ENCODE measurements around the gene MYO19.

Gene MYO19

GRCh38 chr17:36553459-36553858 is 18.8 kb upstream of the MYO19 start:
- TF ChIP-seq, protein P1, sequence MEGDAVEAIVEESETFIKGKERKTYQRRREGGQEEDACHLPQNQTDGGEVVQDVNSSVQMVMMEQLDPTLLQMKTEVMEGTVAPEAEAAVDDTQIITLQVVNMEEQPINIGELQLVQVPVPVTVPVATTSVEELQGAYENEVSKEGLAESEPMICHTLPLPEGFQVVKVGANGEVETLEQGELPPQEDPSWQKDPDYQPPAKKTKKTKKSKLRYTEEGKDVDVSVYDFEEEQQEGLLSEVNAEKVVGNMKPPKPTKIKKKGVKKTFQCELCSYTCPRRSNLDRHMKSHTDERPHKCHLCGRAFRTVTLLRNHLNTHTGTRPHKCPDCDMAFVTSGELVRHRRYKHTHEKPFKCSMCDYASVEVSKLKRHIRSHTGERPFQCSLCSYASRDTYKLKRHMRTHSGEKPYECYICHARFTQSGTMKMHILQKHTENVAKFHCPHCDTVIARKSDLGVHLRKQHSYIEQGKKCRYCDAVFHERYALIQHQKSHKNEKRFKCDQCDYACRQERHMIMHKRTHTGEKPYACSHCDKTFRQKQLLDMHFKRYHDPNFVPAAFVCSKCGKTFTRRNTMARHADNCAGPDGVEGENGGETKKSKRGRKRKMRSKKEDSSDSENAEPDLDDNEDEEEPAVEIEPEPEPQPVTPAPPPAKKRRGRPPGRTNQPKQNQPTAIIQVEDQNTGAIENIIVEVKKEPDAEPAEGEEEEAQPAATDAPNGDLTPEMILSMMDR (conservative IDR thresholded peaks at IDR 0.05; ENCODE audit: control insufficient read depth, insufficient read depth, low read depth, low read length) = no peak
- no peak overlapping the region for H3K4me3 ChIP-seq (ENCODE audit: control insufficient read depth, low read depth, low read length)
- no peak for DNase-seq (ENCODE audit: low read depth)

GRCh38 chr17:36550491-36551417 is 16.1 kb upstream of the MYO19 start:
- no peak overlapping the region for H3K4me3 ChIP-seq (ENCODE audit: control insufficient read depth, low read depth, low read length)
- DNase-seq (ENCODE audit: low read depth) = no peak
- TF ChIP-seq, protein P1 (conservative IDR thresholded peaks at IDR 0.05; ENCODE audit: control insufficient read depth, insufficient read depth, low read depth, low read length) = no peak

GRCh38 chr17:36547776-36548175 is 13.1 kb upstream of the MYO19 start:
- no peak for DNase-seq (ENCODE audit: low read depth)
- TF ChIP-seq, protein P1 (conservative IDR thresholded peaks at IDR 0.05; ENCODE audit: control insufficient read depth, insufficient read depth, low read depth, low read length) = no peak
- peak overlapping the region; percentile 82 for H3K4me3 ChIP-seq (ENCODE audit: control insufficient read depth, low read depth, low read length)

- DNase-seq (ENCODE audit: low read depth) = peak; percentile 20
- H3K4me3 ChIP-seq (ENCODE audit: control insufficient read depth, low read depth, low read length) = peak overlapping the region; percentile 82
- TF ChIP-seq, protein P1 (conservative IDR thresholded peaks at IDR 0.05; ENCODE audit: control insufficient read depth, insufficient read depth, low read depth, low read length) = no peak
Observed at GRCh38 chr17:36546418-36547093, 11.9 kb upstream of the MYO19 start.

DNA sequence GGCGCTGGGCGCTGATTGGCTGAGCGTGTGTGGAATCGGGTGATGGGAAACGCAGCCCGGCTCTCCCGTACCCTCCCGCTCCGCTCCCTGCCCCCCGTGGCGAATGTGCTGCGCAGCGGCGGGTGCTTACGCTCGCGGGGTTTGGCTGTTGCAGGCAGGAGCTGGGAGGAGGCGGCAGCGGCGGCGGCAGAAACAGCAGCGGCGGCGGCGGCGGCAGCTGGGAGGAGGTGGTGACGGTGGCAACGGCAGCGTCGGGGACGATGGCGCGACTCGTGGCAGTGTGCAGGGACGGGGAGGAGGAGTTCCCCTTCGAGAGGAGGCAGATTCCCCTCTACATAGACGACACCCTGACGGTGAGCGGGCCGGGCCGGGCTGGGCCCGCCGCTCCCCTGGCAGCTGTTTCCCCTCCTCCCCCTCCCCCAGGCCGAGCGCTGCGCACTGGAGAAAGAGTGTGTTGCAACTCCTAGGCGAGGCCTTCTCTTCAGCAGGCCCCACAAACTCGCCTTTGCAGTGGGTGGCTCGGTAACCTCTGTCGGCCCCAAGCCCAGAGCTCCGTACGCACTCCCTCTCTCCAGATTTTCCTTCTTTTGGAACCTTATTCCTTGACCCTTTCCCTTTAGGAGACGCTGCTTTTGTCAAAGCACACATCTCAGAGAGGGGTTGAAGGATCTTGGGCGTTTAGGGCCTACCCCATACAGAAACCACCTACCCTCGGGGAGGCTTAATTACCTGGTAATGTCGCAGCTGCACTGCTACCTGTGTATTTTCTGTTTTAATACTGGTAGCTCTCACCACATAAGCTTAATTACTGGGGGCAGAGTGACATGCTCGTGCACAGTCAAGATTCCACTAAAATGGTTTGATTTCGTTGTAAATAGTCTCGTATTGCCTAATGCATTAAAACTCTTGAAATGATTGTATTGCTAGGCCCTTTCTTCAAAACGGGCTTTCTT is 11.1 kb upstream of the MYO19 start:
- DNase-seq (ENCODE audit: low read depth) = peak; percentile 97
- peak overlapping the region; percentile 82 for H3K4me3 ChIP-seq (ENCODE audit: control insufficient read depth, low read depth, low read length)
- TF ChIP-seq, protein P1 (conservative IDR thresholded peaks at IDR 0.05; ENCODE audit: control insufficient read depth, insufficient read depth, low read depth, low read length) = no peak

GRCh38 chr17:36545077-36545464 is 10.4 kb upstream of the MYO19 start:
- TF ChIP-seq, protein P1 (conservative IDR thresholded peaks at IDR 0.05; ENCODE audit: control insufficient read depth, insufficient read depth, low read depth, low read length) = no peak
- peak overlapping the region; percentile 95 for H3K4me3 ChIP-seq (ENCODE audit: control insufficient read depth, low read depth, low read length)
- no peak for DNase-seq (ENCODE audit: low read depth)
